Trophoblast cell (in vitro differentiated cells and primary cell): Measurements from ENCODE around the gene VWCE.

Experiments used
- DNase-seq, 2 donors: peaks; one replicate each; pipeline ENCODE4 v3.0.0-alpha.2; 2016
- H2AFZ ChIP-seq: 2 replicates; pipeline ENCODE4 v1.6.1; 2013; ENCODE audit warnings: low read length, moderate library complexity, mild to moderate bottlenecking; ENCODE audit not compliant: insufficient read depth, poor library complexity
- H2AK5ac ChIP-seq: 2 replicates; pipeline ENCODE4 v1.6.1; 2013; ENCODE audit warnings: mild to moderate bottlenecking, low read length
- H2BK120ac ChIP-seq: 2 replicates; pipeline ENCODE4 v1.6.1; 2013; ENCODE audit warnings: low read length, mild to moderate bottlenecking, moderate library complexity; ENCODE audit not compliant: insufficient read depth, poor library complexity
- H2BK12ac ChIP-seq: 2 replicates; pipeline ENCODE4 v1.6.1; 2013; ENCODE audit warnings: mild to moderate bottlenecking, low read length, moderate library complexity
- H2BK5ac ChIP-seq: 2 replicates; pipeline ENCODE4 v1.6.1; 2013; ENCODE audit warnings: low read length, low read depth, moderate library complexity, mild to moderate bottlenecking; ENCODE audit not compliant: poor library complexity
- H3K14ac ChIP-seq: 2 replicates; pipeline ENCODE4 v1.6.1; 2013; ENCODE audit warnings: mild to moderate bottlenecking, low read length
- H3K18ac ChIP-seq: 2 replicates; pipeline ENCODE4 v1.6.1; 2013; ENCODE audit warnings: mild to moderate bottlenecking, low read length
- H3K23ac ChIP-seq: 2 replicates; pipeline ENCODE4 v1.6.1; 2013; ENCODE audit warnings: low read length
- H3K27ac ChIP-seq: 2 replicates; pipeline ENCODE4 v1.5.1; 2013; ENCODE audit warnings: low read depth, mild to moderate bottlenecking, inconsistent platforms, low read length, moderate library complexity
- H3K27me3 ChIP-seq: 2 replicates; pipeline ENCODE4 v1.6.1; 2013; ENCODE audit warnings: inconsistent platforms, mild to moderate bottlenecking, low read length, moderate library complexity; ENCODE audit not compliant: insufficient read depth
- H3K36me3 ChIP-seq, 2 experiments: 1 replicate in 1 of 2; 2 replicates in 1 of 2; pipeline ENCODE4 v1.6.1; 2013; ENCODE audit warnings: low read length in 2 of 2, mild to moderate bottlenecking in 2 of 2, moderate library complexity in 1 of 2; ENCODE audit not compliant: insufficient read depth in 2 of 2, control insufficient read depth in 1 of 2
- H3K4ac ChIP-seq: 2 replicates; pipeline ENCODE4 v1.6.1; 2013; ENCODE audit warnings: low read depth, mild to moderate bottlenecking, low read length, moderate library complexity
- H3K4me1 ChIP-seq, 2 experiments: 1 replicate in 1 of 2; 2 replicates in 1 of 2; pipeline ENCODE4 v1.6.1; 2013; ENCODE audit warnings: low read length in 2 of 2, mild to moderate bottlenecking in 2 of 2, moderate library complexity in 1 of 2; ENCODE audit not compliant: insufficient read depth in 2 of 2, control insufficient read depth in 1 of 2
- H3K4me2 ChIP-seq: 2 replicates; pipeline ENCODE4 v1.6.1; 2013; ENCODE audit warnings: inconsistent platforms, mild to moderate bottlenecking, low read length, moderate library complexity
- H3K4me3 ChIP-seq: 2 replicates; pipeline ENCODE4 v1.5.1; 2013; ENCODE audit warnings: mild to moderate bottlenecking, low read depth, low read length, inconsistent platforms
- H3K79me1 ChIP-seq: one replicate; pipeline ENCODE4 v1.6.1; 2013; ENCODE audit warnings: low read length
- H3K79me2 ChIP-seq: 2 replicates; pipeline ENCODE4 v1.6.1; 2013; ENCODE audit warnings: low read length, mild to moderate bottlenecking; ENCODE audit not compliant: control insufficient read depth, insufficient read depth, poor library complexity
- H3K9ac ChIP-seq: 2 replicates; pipeline ENCODE4 v1.6.1; 2013; ENCODE audit warnings: mild to moderate bottlenecking, low read length
- H3K9me3 ChIP-seq: 2 replicates; pipeline ENCODE4 v1.6.1; 2013; ENCODE audit warnings: low read depth, mild to moderate bottlenecking, control low read depth, inconsistent platforms, low read length; ENCODE audit not compliant: insufficient read depth
- H4K12ac ChIP-seq: 2 replicates; pipeline ENCODE4 v1.6.1; 2013; ENCODE audit warnings: low read depth, mild to moderate bottlenecking, low read length, moderate library complexity
- H4K8ac ChIP-seq: 2 replicates; pipeline ENCODE4 v1.6.1; 2013; ENCODE audit warnings: low read depth, mild to moderate bottlenecking, low read length, moderate library complexity
- H4K91ac ChIP-seq: one replicate; pipeline ENCODE4 v1.6.1; 2013; ENCODE audit warnings: low read depth, mild to moderate bottlenecking, low read length, moderate library complexity
- WGBS: extraction: QIAGEN DNeasy Blood & Tissue Kit; methylation state at CpG from one replicate; pipeline ENCODE4 v1.1.7; 2013; ENCODE audit warnings: missing lambda C conversion rate; ENCODE audit not compliant: insufficient read length, insufficient coverage; ENCODE audit errors: extremely low coverage; 5-methylcytosine and 5-hydroxymethylcytosine counted together

The VWCE gene

DNA sequence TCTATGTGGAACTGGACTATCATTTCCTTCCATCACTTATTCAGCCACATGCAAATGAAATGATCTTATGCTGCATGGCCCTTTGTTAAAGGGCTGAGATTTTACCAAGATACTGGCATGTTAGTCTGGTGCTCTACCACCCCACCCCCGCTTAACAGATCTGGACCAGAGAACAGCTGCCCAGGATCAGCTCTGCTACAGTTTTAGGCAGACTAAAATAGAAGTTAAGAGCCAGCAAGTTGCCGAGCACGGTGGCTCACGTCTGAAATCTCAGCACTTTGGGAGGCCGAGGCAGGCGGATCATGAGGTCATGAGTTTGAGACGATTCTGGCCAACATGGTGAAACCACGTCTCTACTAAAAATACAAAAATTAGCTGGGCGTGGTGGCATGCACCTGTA is 33.2 kb upstream of the VWCE start:
- no peak overlapping the region for H2AK5ac ChIP-seq
- H3K9ac ChIP-seq, result no peak overlapping the region
- H3K23ac ChIP-seq, result no peak overlapping the region
- peaks cover 2% of the 10 kb centered on the region for H3K9me3 ChIP-seq
- no peak overlapping the region for H3K4me3 ChIP-seq
- H4K91ac ChIP-seq, result no peak overlapping the region
- H3K4me2 ChIP-seq, result no peak overlapping the region
- H3K4me1 ChIP-seq, result peaks cover 8 to 12% of the 10 kb centered on the region in 2 experiments
- DNase-seq, result no peak
- no peak overlapping the region for H3K27ac ChIP-seq
- H3K18ac ChIP-seq, result no peak overlapping the region
- H4K8ac ChIP-seq, result no peak overlapping the region
- H2AFZ ChIP-seq, result no peak overlapping the region
- no peak overlapping the region for H4K12ac ChIP-seq
- H3K4ac ChIP-seq, result peak overlapping the region; percentile 8
- H3K27me3 ChIP-seq, result no peaks in the 10 kb centered on the region
- no peak overlapping the region for H3K14ac ChIP-seq
- peaks cover 11% of the 10 kb centered on the region for H3K79me1 ChIP-seq
- H2BK12ac ChIP-seq, result no peak overlapping the region
- H3K79me2 ChIP-seq, result peaks cover 19% of the 10 kb centered on the region
- no peak overlapping the region for H2BK5ac ChIP-seq
- WGBS, result no CpG with 5 or more reads among the region's 9 CpGs
- H2BK120ac ChIP-seq, result no peak overlapping the region
- peaks cover 24 to 37% of the 10 kb centered on the region in 2 experiments for H3K36me3 ChIP-seq

DNA sequence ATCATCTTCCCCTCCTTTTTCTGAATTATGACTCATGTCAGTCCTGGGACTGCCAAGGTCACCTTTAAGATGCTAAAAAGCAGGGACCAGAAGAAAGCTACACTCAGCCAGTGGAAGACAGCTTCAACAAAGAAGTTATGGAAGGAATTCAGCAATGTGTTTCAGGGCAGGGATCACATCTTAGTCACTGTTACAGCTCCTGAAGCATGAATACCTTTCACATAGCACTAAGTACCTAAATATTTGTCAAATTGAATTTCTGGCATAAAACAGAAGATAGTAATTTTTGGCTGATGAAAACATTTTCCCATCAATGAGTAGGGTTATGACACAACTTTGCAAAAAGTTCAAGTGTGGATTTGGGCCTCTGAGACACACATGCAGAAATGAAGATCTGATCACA is 32.6 kb upstream of the VWCE start:
- no peak overlapping the region for H3K23ac ChIP-seq
- H2AFZ ChIP-seq, result no peak overlapping the region
- H3K4me2 ChIP-seq, result no peak overlapping the region
- no peak overlapping the region for H4K91ac ChIP-seq
- H3K27me3 ChIP-seq, result no peaks in the 10 kb centered on the region
- no peak overlapping the region for H4K8ac ChIP-seq
- H3K4me3 ChIP-seq, result no peak overlapping the region
- H2BK120ac ChIP-seq, result no peak overlapping the region
- H3K9me3 ChIP-seq, result peaks cover 2% of the 10 kb centered on the region
- no peak overlapping the region for H2BK12ac ChIP-seq
- H4K12ac ChIP-seq, result no peak overlapping the region
- H3K27ac ChIP-seq, result no peak overlapping the region
- no peak overlapping the region for H3K18ac ChIP-seq
- peaks cover 14% of the 10 kb centered on the region for H3K79me2 ChIP-seq
- H3K9ac ChIP-seq, result no peak overlapping the region
- peaks cover 6% of the 10 kb centered on the region for H3K79me1 ChIP-seq
- peak; percentile 49 to 82 for DNase-seq
- no peak overlapping the region for H3K14ac ChIP-seq
- peaks cover 8 to 12% of the 10 kb centered on the region in 2 experiments for H3K4me1 ChIP-seq
- H3K4ac ChIP-seq, result no peak overlapping the region
- peaks cover 27 to 42% of the 10 kb centered on the region in 2 experiments for H3K36me3 ChIP-seq
- H2AK5ac ChIP-seq, result no peak overlapping the region
- no peak overlapping the region for H2BK5ac ChIP-seq

DNA sequence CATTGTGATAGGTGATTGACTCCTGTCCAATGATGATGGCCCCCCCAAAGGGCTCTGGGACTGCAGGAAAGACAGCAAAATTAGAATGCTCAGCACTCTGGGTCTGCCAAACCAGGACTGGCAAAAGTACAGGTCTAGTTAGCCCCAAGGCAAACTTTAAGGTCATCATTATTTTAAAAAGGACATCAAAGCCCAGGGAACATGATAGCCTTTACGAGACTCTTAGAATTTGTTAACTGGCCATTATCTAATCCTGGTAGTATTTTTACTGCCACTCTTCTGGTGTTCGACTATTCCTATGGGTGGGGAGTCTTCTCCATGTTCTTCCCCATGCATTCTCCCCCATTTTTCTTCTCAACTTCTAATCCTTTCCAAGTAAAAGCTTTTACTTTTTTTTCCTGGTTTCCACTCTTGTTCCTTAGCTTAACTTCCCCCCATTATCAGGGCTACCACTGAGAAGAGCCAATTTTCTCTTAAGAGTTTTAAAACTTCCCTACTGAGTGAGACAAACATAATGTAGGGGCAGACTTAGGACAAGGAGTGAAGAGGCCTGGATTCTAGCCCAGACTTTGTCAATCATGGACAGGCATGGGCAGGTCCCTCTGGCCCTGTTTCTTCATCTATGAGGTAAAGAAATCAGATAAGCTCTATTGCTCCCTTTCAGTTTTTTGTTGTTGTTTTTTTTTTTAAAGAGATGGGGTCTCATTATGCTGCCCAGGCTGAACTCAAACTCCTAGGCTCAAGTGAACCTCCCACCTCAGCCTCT is 30.7 kb upstream of the VWCE start:
- H3K4me3 ChIP-seq, result no peak overlapping the region
- no peak overlapping the region for H3K4me2 ChIP-seq
- no peak overlapping the region for H3K14ac ChIP-seq
- DNase-seq, result no peak
- no peak overlapping the region for H2AK5ac ChIP-seq
- H3K79me2 ChIP-seq, result no peaks in the 10 kb centered on the region
- no peaks in the 10 kb centered on the region for H3K27me3 ChIP-seq
- no peak overlapping the region for H3K4ac ChIP-seq
- no peak overlapping the region for H3K27ac ChIP-seq
- no peak overlapping the region for H2BK120ac ChIP-seq
- no peaks in the 10 kb centered on the region for H3K9me3 ChIP-seq
- H3K23ac ChIP-seq, result no peak overlapping the region
- no peak overlapping the region for H4K8ac ChIP-seq
- no peak overlapping the region for H2AFZ ChIP-seq
- no peak overlapping the region for H3K18ac ChIP-seq
- peaks cover 2% of the 10 kb centered on the region for H3K79me1 ChIP-seq
- no peak overlapping the region for H4K12ac ChIP-seq
- H4K91ac ChIP-seq, result no peak overlapping the region
- H2BK5ac ChIP-seq, result no peak overlapping the region
- peaks cover 31 to 58% of the 10 kb centered on the region in 2 experiments for H3K36me3 ChIP-seq
- H3K9ac ChIP-seq, result no peak overlapping the region
- H3K4me1 ChIP-seq, result peaks cover 3 to 11% of the 10 kb centered on the region in 2 experiments
- no CpG with 5 or more reads among the region's 2 CpGs for WGBS
- H2BK12ac ChIP-seq, result no peak overlapping the region

DNA sequence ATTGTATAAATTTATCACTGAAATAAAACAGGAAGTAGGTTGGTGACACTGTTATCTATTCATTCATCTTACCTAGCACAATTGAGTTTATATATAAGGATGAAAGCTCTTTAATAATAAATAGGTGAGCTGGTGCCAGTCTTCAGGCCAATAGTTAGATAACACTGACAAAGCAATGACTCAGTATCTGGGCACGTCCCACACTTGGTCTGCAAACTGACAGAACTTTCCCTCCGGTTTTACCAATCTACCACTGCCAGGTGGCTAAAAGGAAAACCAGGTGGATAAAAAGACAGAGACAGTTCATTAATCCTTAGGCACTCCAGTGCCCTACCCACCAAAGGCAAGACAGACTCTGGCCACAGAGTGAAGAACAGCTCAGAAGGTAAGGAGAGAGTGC is 20.1 kb upstream of the VWCE start:
- Histone ChIP-seq H4K12ac (no peak overlapping the region), H2AK5ac (no peak overlapping the region), H4K91ac (no peak overlapping the region), H3K27ac (no peak overlapping the region), H3K18ac (no peak overlapping the region), H3K4me3 (no peak overlapping the region), H3K9me3 (no peaks in the 10 kb centered on the region), H3K79me1 (no peaks in the 10 kb centered on the region), H3K4me1 (no peaks in the 10 kb centered on the region), H3K79me2 (no peaks in the 10 kb centered on the region), H2AFZ (no peak overlapping the region), H3K36me3 (peaks cover 56 to 69% of the 10 kb centered on the region in 2 experiments), H3K9ac (no peak overlapping the region), H3K4ac (no peak overlapping the region), H3K27me3 (no peaks in the 10 kb centered on the region), H2BK12ac (no peak overlapping the region), H3K14ac (no peak overlapping the region), H2BK5ac (no peak overlapping the region), H2BK120ac (no peak overlapping the region), H3K23ac (no peak overlapping the region), H4K8ac (no peak overlapping the region), H3K4me2 (no peak overlapping the region)
- no peak for DNase-seq
- WGBS, result no CpG with 5 or more reads among the region's 2 CpGs
